ENCODE results near the gene PPP1R3C.
A peak's percentile ranks its signal among the peaks of the same experiment; 100 is the strongest.

Gene PPP1R3C

DNA sequence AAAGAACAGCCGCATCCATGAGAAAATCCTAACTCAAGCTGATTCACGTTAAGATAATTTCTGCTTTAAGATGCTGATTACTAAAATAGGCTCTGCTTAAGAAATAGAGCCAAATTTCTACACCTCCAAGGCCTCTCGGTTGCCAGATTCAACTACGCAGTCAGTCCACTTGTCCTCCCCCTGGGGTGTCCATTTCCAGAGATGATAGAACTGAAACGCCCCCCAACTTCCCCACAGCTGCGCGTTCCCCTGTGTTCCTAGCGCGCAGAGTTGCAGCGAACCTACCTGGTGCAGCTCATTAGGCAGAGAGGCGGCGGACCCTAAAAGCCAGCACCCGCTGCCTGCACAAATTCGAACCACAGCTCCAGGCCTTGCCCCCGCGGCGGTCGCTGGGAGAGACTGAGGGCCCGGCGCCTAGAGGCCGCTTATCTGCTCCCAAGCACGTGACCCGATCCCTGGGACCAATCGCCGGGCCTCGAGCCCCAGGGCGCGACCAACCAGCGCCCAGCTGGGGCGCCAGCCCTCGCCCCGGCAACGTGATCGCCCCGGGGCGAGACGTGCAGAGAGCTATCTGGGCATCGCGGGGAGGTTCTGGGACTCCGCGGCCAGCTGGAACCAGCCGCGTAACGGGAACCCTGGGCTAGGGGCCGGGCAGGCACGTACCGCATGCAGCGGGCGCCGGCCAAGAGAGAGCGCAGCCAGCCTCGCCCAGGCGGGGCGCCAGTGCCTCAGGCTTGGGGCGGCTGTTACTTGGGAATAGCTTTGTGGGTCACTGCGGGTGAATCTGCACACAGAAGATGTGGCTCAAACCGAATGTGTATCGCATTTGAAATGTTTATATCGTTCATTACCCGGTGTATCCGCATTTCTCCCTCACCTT is at the start of gene PPP1R3C:
Gene PPP1R3C (minus strand): TSS at position 401 of the 880 bp plus-strand sequence. CDS start 102 bp downstream, at position 299.
- DNase-seq (ENCODE audit: low read depth in 3 of 3), result peak in 2 of 3 experiments; percentile 16 to 22

- no peak for DNase-seq (ENCODE audit: low read depth in 3 of 3)
Measured at GRCh38 chr10:91681361-91682276, 48.7 kb upstream of the PPP1R3C start.

- DNase-seq (ENCODE audit: low read depth in 3 of 3), result no peak
Measured at GRCh38 chr10:91680487-91680886, 47.6 kb upstream of the PPP1R3C start.

GRCh38 chr10:91679296-91679695 is 46.4 kb upstream of the PPP1R3C start:
- no peak for DNase-seq (ENCODE audit: low read depth in 3 of 3)

- DNase-seq (ENCODE audit: low read depth in 3 of 3), result no peak
Measured at GRCh38 chr10:91677911-91678310, 45.0 kb upstream of the PPP1R3C start.

DNA sequence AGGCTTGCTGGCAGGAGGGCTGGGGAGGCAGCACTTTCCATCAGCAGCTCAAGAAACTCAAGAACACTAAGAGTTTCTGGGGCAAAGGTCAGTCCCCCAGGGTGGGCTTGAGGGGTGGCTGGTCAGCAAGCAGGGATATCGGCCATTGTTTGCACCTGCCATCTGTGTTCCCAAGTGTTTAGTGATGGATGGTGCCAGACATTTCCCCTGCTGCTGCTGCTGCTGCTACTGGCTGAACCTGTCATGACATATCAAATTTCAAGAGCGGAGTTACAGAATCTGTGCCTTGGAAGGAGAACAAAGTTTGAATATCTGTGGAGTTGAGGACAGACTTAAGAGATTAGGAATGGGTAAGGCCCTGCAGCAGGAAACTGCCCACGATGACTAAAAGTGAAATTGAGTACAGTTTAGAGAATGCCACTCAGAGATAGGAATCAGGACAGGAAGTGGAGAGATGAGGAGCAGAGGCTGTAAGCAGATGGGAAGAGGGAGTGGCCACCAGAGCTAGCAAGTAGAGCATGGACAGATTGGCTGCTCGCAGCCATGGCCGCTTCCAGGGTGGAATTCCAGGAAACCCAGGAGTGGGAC is 39.2 kb upstream of the PPP1R3C start:
- DNase-seq (ENCODE audit: low read depth in 3 of 3), result no peak

DNA sequence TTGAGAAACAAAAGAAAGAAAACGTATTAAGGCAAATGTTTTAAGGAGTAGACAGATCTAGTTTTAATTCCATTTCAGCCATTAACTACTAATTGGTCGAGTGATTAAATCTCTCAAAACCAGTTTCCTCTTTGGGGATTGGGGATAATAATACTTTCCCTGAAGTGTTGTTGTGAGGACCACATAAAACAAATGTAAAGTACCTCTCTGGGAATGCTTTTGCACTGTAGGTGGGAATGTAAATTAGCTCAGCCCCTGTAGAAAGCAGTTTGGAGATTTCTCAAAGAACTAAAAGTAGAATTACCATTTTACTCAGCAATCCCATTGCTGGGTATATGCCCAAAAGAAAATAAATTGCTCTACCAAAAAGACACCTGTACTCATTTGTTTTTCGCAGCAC is 36.0 kb upstream of the PPP1R3C start:
- no peak for DNase-seq (ENCODE audit: low read depth in 3 of 3)

GRCh38 chr10:91665842-91666241 is 33.0 kb upstream of the PPP1R3C start:
- no peak for DNase-seq (ENCODE audit: low read depth in 3 of 3)

- DNase-seq (ENCODE audit: low read depth in 3 of 3), result no peak
Measured at GRCh38 chr10:91664426-91664825, 31.6 kb upstream of the PPP1R3C start.

DNA sequence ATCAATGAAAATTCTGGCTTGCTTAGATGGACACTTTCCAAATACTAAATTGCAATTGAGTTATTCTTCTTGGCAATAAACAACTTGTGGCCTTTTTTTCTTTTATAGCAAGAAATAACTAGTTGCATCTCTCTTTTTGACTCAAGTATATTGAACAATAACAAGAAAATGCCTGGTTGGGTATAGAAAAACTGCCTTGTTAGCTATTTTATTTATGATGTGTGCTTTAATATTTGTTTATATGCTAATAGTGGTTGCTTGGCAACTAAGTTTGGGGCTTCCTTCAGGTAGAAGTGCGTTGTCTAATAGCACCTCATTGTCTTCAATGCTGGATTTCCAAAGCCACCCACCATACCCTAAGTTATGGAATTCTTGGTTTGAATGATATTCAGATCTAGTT is 30.1 kb upstream of the PPP1R3C start:
- no peak for DNase-seq (ENCODE audit: low read depth in 3 of 3)

DNA sequence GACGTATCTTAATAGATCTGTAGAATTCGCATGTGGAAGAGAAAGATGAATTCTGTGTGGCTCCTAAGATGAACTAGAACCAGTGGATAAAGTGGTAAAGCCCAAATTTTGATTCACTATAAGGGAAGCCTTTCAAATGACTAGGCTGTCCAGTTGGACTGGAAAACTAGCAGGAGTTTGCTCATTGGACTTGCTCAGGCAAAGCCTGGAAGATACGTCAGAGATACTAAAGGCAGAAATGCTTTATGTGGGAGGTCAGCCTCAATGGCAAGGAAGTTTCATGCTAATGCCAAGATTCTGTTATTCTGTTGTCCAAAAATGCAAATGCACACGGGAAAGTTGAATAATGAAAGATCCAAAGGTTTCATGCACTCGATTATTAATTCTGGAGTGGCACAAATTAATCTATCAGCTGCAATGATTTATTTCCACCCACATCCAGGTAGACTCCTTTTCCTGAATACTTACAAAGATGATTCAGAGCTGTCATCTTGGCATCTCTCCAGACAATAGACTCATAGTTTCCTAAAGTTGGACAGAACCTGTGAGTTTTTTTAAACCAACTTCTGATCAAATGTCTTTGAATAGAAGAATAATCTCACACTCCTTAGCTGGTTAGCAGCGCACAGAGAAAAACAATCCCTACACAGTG is 20.5 kb upstream of the PPP1R3C start:
- no peak for DNase-seq (ENCODE audit: low read depth in 3 of 3)

GRCh38 chr10:91652364-91652763 is 19.5 kb upstream of the PPP1R3C start:
- no peak for DNase-seq (ENCODE audit: low read depth in 3 of 3)

- no peak for DNase-seq (ENCODE audit: low read depth in 3 of 3)
Measured at GRCh38 chr10:91643700-91644099, 10.8 kb upstream of the PPP1R3C start.

GRCh38 chr10:91642831-91643692 is 10.2 kb upstream of the PPP1R3C start:
- no peak for DNase-seq (ENCODE audit: low read depth in 3 of 3)

DNA sequence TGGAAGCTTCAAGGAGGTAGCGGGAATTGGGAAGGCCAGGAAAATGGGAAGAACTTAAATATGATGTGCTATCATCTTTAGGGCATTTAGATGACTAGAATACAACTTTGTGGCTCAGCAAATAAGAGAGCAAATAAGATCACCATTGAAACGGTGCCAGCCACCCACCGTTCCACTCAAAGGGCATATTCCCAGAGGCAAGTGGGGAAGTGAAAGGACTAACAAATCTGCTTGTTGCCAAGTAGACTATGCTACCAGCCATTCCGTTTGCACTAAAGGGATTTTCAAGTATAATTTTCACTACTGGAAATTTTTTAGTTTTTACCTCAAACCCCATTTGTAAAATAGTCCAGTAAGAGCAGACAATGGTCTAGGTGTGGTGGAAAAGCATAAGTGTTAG is 4.0 kb upstream of the PPP1R3C start:
- DNase-seq (ENCODE audit: low read depth in 3 of 3), result no peak

GRCh38 chr10:91635401-91636400 is 2.8 kb upstream of the PPP1R3C start:
- no peak for DNase-seq (ENCODE audit: low read depth in 3 of 3)

- DNase-seq (ENCODE audit: low read depth in 3 of 3), result no peak
Measured at GRCh38 chr10:91634898-91635297, 2.0 kb upstream of the PPP1R3C start.

- DNase-seq (ENCODE audit: low read depth in 3 of 3), result no peak
Measured at GRCh38 chr10:91634246-91634645, 1.4 kb upstream of the PPP1R3C start.

GRCh38 chr10:91630625-91631024 is 2.2 kb downstream of the PPP1R3C start:
- DNase-seq (ENCODE audit: low read depth in 3 of 3), result no peak
